ENCODE measurements around the gene ZAR1.
"Not testable (repeated sequence)": the region's sequence is repeated elsewhere in the genome, so short reads cannot be mapped to it uniquely, and the experiment has no call there.

The ZAR1 gene

DNA sequence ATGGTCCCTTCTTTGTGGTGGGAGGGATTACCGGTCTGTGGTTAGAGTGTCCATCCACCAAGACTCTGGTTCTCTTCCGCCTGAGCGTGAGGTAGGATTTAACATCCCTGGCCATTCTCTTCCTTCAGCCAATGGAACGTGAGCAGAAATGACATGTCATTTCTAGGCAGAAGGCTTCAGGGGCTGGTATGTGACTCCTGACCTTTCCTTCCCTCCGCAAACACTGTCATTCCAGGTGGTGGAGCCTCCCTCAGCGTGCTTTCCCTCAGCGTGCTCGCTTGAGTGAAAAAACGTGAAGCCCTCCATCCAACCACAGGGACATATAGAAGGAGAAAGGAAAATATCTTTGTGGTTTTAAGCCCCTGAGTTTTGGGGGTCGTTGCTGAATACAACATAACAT is 40.9 kb upstream of the ZAR1 start:
- no peaks in the 10 kb centered on the region for H3K9me2 ChIP-seq (replicated peaks; ENCODE audit: insufficient read depth, low read length)
- H4K20me1 ChIP-seq (ENCODE audit: low read depth, low read length) = no peaks in the 10 kb centered on the region
- no peak overlapping the region for H3K27ac ChIP-seq (ENCODE audit: low read depth, low read length)
- no peak overlapping the region for H3K4me3 ChIP-seq (ENCODE audit: insufficient read depth, low read length, poor library complexity, severe bottlenecking)
- no peak overlapping the region for H3K4me2 ChIP-seq (ENCODE audit: low read depth, low read length, poor library complexity, severe bottlenecking)
- H3F3A ChIP-seq (ENCODE audit: insufficient read depth) = no peaks in the 10 kb centered on the region
- H3K9ac ChIP-seq (ENCODE audit: low read length) = no peak overlapping the region
- no peaks in the 10 kb centered on the region for H3K27me3 ChIP-seq (ENCODE audit: low read length)
- no peak overlapping the region for H2AFZ ChIP-seq (ENCODE audit: low read depth, low read length, severe bottlenecking)
- TF ChIP-seq CTCF (IDR thresholded peaks at IDR 0.05; ENCODE audit: insufficient read depth, low read length, poor library complexity, severe bottlenecking) (no peak), EZH2phosphoT487 (conservative IDR thresholded peaks at IDR 0.05; ENCODE audit: low read length) (no peak)
- H3K36me3 ChIP-seq (ENCODE audit: low read length) = no peaks in the 10 kb centered on the region
- no peaks in the 10 kb centered on the region for H3K9me3 ChIP-seq (ENCODE audit: insufficient read depth, low read length)
- H3K79me2 ChIP-seq (ENCODE audit: insufficient read depth, low read length) = no peaks in the 10 kb centered on the region

- Histone ChIP-seq H3K9ac (ENCODE audit: low read length) (no peak overlapping the region), H4K20me1 (ENCODE audit: low read depth, low read length) (no peaks in the 10 kb centered on the region), H3K36me3 (ENCODE audit: low read length) (no peaks in the 10 kb centered on the region), H3K27ac (ENCODE audit: low read depth, low read length) (no peak overlapping the region), H3F3A (ENCODE audit: insufficient read depth) (no peaks in the 10 kb centered on the region), H2AFZ (ENCODE audit: low read depth, low read length, severe bottlenecking) (no peak overlapping the region), H3K27me3 (ENCODE audit: low read length) (no peaks in the 10 kb centered on the region), H3K79me2 (ENCODE audit: insufficient read depth, low read length) (no peaks in the 10 kb centered on the region), H3K9me2 (replicated peaks; ENCODE audit: insufficient read depth, low read length) (no peaks in the 10 kb centered on the region), H3K4me2 (ENCODE audit: low read depth, low read length, poor library complexity, severe bottlenecking) (no peak overlapping the region), H3K4me3 (ENCODE audit: insufficient read depth, low read length, poor library complexity, severe bottlenecking) (no peak overlapping the region), H3K9me3 (ENCODE audit: insufficient read depth, low read length) (no peaks in the 10 kb centered on the region)
- no peak for TF ChIP-seq CTCF (IDR thresholded peaks at IDR 0.05; ENCODE audit: insufficient read depth, low read length, poor library complexity, severe bottlenecking)
These were observed 39.3 kb upstream of the ZAR1 start for GRCh38 chr4:48450740-48451139.

DNA sequence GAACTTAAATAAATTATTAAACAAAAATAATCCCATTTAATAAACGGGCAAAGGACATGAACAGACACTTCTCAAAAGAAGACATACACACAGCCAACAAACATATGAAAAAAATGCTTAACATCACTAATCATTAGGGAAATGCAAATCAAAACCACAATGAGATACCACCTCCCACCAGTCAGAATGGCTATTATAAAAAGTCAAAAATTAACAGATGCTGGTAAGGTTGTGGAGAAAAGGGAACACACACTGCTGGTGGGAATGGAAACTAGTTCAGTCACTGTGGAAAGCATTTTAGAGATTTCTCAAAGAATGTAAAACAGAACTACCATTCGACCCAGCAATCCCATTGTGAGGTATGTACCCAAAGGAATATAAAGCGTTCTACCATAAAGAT is 38.4 kb upstream of the ZAR1 start:
- H3K4me3 ChIP-seq (ENCODE audit: insufficient read depth, low read length, poor library complexity, severe bottlenecking); H3K9me2 ChIP-seq (replicated peaks; ENCODE audit: insufficient read depth, low read length); H3K4me2 ChIP-seq (ENCODE audit: low read depth, low read length, poor library complexity, severe bottlenecking): not testable (repeated sequence)

DNA sequence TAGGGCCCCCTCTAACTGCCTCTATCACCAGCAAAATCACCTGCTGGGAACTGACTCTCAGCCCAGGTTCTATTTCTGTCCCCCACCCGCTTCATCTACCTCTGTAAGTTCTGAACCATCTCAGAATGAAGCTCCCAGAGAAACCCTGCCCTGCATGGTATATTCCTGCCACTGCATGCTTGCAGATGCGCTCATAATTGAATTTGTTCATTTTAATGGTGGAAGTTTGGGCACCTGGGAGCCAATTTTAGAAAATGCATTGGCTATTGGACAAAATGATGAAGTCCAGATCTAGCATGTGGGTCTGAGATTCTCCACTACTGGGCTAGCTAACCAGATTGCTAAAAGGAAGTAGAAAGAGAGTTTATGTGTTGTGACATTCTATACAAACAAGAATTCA is 35.5 kb upstream of the ZAR1 start:
- H3K36me3 ChIP-seq (ENCODE audit: low read length) = no peaks in the 10 kb centered on the region
- no peaks in the 10 kb centered on the region for H3K79me2 ChIP-seq (ENCODE audit: insufficient read depth, low read length)
- no peak overlapping the region for H3K27ac ChIP-seq (ENCODE audit: low read depth, low read length)
- no peak overlapping the region for H3K9ac ChIP-seq (ENCODE audit: low read length)
- TF ChIP-seq CTCF (IDR thresholded peaks at IDR 0.05; ENCODE audit: insufficient read depth, low read length, poor library complexity, severe bottlenecking) (no peak), EZH2phosphoT487 (conservative IDR thresholded peaks at IDR 0.05; ENCODE audit: low read length) (no peak)
- H3K4me2 ChIP-seq (ENCODE audit: low read depth, low read length, poor library complexity, severe bottlenecking) = no peak overlapping the region
- H2AFZ ChIP-seq (ENCODE audit: low read depth, low read length, severe bottlenecking) = no peak overlapping the region
- H3K9me2 ChIP-seq (replicated peaks; ENCODE audit: insufficient read depth, low read length) = no peaks in the 10 kb centered on the region
- H3K27me3 ChIP-seq (ENCODE audit: low read length) = no peaks in the 10 kb centered on the region
- H3K4me3 ChIP-seq (ENCODE audit: insufficient read depth, low read length, poor library complexity, severe bottlenecking) = no peak overlapping the region
- H4K20me1 ChIP-seq (ENCODE audit: low read depth, low read length) = no peaks in the 10 kb centered on the region
- H3K9me3 ChIP-seq (ENCODE audit: insufficient read depth, low read length) = no peaks in the 10 kb centered on the region
- H3F3A ChIP-seq (ENCODE audit: insufficient read depth) = no peaks in the 10 kb centered on the region

More for the DNA sequence above, 38.4 kb upstream of the ZAR1 start:
- H4K20me1 ChIP-seq (ENCODE audit: low read depth, low read length); H2AFZ ChIP-seq (ENCODE audit: low read depth, low read length, severe bottlenecking); H3K9me3 ChIP-seq (ENCODE audit: insufficient read depth, low read length); H3K27ac ChIP-seq (ENCODE audit: low read depth, low read length); H3K27me3 ChIP-seq (ENCODE audit: low read length); H3K79me2 ChIP-seq (ENCODE audit: insufficient read depth, low read length); H3F3A ChIP-seq (ENCODE audit: insufficient read depth); H3K9ac ChIP-seq (ENCODE audit: low read length); H3K36me3 ChIP-seq (ENCODE audit: low read length): not testable (repeated sequence)
